ENCODE data around the gene BUB1.

- TF ChIP-seq, protein P1, sequence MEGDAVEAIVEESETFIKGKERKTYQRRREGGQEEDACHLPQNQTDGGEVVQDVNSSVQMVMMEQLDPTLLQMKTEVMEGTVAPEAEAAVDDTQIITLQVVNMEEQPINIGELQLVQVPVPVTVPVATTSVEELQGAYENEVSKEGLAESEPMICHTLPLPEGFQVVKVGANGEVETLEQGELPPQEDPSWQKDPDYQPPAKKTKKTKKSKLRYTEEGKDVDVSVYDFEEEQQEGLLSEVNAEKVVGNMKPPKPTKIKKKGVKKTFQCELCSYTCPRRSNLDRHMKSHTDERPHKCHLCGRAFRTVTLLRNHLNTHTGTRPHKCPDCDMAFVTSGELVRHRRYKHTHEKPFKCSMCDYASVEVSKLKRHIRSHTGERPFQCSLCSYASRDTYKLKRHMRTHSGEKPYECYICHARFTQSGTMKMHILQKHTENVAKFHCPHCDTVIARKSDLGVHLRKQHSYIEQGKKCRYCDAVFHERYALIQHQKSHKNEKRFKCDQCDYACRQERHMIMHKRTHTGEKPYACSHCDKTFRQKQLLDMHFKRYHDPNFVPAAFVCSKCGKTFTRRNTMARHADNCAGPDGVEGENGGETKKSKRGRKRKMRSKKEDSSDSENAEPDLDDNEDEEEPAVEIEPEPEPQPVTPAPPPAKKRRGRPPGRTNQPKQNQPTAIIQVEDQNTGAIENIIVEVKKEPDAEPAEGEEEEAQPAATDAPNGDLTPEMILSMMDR (IDR thresholded peaks at IDR 0.05), result no peak
- TF ChIP-seq POLR2A (IDR thresholded peaks at IDR 0.05), result no peak
- TF ChIP-seq POLR2AphosphoS5 (IDR thresholded peaks at IDR 0.05), result no peak
- TF ChIP-seq EP300 (IDR thresholded peaks at IDR 0.05), result no peak
Observed at GRCh38 chr2:110690083-110690965, 12.5 kb upstream of the BUB1 start.

Measured in gastroesophageal sphincter (tissue), 3 donors.